22Rv1 (cell line): Measurements from ENCODE around the gene PLA2G12A.

ENCODE experiments used
- H3K27ac ChIP-seq: fragments of 450-650 bp; 2 replicates; pipeline ENCODE4 v1.5.1; 2017
- ZFX ChIP-seq: fragments of 450-650 bp; IDR thresholded peaks from 2 replicates; pipeline ENCODE4 v1.6.1; 2017; ENCODE audit warnings: antibody characterized with exemption, borderline replicate concordance
- TF ChIP-seq, protein P1 (sequence below): fragments of 450-650 bp; IDR thresholded peaks from 2 replicates; pipeline ENCODE4 v1.5.1; 2017; ENCODE audit warnings: mild to moderate bottlenecking

PLA2G12A gene

DNA sequence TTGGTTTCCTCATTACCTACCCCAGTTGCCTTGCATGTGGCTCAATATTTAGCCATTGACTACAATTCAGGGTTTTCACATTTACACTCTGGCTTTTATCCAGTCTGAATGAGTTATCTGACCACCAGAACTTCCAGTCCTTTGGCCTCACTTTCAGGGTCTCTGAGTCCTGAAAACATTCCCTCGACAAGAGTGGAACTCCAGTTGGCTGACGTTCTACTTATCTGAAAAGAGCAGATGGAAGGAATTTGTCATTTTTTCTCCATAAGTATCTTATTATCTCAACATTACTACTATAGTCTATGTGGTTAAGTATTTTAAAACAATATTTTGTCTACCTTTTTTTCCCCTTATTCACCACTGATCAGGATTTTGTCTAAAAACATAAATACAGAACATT lies 21.4 kb downstream of the PLA2G12A start:
- TF ChIP-seq ZFX = no peak
- TF ChIP-seq, protein P1, sequence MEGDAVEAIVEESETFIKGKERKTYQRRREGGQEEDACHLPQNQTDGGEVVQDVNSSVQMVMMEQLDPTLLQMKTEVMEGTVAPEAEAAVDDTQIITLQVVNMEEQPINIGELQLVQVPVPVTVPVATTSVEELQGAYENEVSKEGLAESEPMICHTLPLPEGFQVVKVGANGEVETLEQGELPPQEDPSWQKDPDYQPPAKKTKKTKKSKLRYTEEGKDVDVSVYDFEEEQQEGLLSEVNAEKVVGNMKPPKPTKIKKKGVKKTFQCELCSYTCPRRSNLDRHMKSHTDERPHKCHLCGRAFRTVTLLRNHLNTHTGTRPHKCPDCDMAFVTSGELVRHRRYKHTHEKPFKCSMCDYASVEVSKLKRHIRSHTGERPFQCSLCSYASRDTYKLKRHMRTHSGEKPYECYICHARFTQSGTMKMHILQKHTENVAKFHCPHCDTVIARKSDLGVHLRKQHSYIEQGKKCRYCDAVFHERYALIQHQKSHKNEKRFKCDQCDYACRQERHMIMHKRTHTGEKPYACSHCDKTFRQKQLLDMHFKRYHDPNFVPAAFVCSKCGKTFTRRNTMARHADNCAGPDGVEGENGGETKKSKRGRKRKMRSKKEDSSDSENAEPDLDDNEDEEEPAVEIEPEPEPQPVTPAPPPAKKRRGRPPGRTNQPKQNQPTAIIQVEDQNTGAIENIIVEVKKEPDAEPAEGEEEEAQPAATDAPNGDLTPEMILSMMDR = no peak
- no peak overlapping the region for H3K27ac ChIP-seq

DNA sequence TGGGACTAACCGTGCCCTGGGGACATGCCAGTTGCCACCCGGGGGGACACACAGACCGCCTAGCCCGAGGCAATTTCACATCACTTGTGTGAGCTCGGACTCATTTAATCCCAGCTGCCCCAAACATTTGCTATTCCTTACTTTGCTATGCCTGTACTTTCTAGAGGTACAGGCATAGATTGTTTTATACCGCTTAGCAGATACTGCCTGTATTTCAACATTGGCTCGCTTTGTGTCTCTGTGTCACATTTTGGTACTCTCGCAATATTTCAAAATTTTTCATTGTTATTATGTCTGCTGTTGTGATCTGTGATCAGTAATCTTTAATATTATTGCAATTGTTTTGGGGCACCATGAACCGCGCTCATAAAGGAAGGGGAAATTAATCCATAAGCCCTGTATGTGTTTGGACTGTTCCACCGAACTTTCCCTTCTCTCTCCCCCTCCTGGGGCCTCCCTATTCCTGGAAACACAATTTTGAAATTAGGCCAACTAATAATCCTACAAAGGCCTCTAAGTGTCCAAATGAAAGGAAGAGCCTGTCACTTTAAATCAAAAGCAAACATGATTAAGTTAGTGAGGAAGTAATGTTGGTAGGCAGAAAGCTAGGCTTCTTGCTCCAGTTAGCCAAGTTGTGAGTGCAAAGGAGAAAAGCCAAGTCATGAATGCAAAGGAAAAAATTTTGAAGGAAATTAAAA lies 26.1 kb downstream of the PLA2G12A start:
- peak overlapping the region; percentile 73 for H3K27ac ChIP-seq

DNA sequence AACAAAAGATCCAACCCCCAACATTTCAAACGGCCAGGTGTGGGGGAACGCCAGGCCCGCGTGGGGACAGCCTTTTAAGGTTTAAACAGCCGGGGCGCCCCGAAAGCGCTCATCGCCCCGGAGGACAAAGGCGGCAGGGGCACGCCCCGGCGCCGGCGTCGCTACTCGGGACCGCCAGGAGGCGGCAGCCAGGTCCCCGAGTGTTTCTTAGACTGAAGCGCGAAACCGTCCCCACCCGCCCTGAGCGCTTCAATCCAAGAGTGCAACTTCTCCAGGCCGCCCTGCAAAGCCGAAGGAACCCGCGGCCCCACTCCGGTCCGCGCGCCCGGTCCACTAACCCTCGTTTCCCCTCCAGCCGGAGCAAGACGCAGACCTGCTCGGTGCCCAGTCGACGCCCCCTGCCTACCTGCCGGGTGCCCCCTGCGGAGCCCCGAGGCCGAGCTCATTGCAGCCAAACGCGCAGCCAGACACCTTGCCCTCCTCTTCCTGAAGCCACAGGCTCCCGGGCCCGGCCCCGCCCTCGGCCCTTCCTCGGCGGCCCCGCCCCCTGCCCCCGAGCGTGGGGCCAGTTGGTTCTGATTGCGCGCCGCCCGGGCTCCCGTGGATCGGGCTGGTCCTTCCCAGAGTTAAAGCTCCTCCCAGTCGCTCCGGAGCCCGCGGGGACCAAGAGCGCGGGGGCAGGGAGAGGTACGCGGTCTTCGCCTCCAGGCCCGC lies 26.8 kb downstream of the PLA2G12A start, which contains the start of gene CASP6:
Gene CASP6 (minus strand): TSS at position 496 of the 714 bp plus-strand sequence. CDS start 50 bp downstream, at position 446.
- peak within 1 kb of the TSS; percentile 73 for H3K27ac ChIP-seq
- no peak for TF ChIP-seq ZFX
- TF ChIP-seq, protein P1 = peak; percentile 70

More for the DNA sequence above, 26.1 kb downstream of the PLA2G12A start:
- TF ChIP-seq, protein P1 = no peak
- no peak for TF ChIP-seq ZFX

DNA sequence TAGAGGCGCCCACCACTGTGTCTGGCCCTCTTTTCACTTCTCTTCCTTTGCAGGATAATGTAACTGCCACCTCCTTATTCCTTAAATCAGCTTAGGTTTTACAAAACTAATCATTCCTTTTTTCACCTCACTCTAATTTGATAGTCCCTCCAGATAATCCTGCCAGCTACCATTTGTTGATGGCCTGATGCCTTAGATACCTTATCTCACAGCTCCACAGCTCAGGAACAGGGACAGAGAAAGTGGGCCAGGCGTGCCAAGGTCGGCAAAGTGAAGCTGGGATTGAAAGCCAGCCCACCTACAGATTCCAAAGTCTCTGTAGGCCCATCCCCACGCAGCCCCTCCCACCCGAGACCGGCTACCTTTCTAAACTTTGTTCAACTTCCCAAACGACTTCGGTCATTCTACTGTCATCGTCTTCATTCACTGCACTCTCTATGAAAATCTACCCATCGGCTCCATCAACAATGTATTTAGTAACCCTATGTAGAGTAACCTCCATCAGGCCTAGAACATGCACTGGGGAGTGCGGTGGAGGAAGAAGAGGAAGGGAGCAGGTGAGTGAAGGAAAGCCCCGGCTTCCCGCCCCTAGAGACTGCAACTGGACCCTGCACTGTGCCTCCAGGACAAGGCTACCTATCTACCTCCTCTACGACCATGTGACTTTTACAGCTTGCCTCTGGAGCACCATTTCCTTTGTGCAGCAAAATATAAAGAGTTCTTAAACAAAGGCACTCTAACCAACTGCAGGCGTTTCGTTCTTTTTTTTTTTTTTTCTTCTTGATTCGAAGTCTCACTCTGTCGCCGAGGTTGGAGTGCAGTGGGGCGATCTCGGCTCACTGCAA lies 28.1 kb downstream of the PLA2G12A start:
- no peak overlapping the region; the same call in 1 of the 2 replicates for H3K27ac ChIP-seq
- TF ChIP-seq ZFX = no peak
- TF ChIP-seq, protein P1 = no peak

DNA sequence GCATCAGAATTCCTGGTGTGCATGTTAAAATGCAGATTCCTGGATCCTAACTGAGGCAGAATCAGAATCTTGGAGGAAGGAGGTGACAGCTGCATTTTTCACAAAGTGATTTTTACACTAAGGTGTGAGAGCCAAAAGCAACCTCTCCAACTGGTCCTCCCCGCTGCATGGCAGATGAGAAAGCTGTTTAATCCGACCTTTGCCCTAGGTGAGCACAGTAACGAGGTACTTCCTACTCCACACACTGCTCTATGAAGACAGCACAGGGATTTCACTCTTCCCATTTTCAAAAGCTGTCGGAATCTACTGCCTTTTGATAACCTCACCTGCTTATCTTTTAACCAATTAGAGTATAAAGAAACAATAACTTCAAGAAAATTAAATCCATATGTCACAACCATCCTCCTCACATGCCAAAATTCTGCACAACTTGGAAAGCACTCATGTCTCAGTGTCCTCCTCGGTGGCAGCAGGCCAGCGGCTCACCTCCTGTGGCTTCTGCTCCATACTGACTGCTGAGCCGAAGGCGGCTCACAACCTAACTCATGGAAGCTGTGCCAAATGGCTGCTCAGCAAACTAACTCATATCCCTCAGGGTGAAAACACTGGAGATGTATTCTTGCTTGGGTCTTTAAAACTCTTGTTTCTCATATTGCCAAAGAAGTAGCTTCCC lies 30.2 kb downstream of the PLA2G12A start:
- H3K27ac ChIP-seq = no peak overlapping the region
- no peak for TF ChIP-seq ZFX
- TF ChIP-seq, protein P1 = no peak

DNA sequence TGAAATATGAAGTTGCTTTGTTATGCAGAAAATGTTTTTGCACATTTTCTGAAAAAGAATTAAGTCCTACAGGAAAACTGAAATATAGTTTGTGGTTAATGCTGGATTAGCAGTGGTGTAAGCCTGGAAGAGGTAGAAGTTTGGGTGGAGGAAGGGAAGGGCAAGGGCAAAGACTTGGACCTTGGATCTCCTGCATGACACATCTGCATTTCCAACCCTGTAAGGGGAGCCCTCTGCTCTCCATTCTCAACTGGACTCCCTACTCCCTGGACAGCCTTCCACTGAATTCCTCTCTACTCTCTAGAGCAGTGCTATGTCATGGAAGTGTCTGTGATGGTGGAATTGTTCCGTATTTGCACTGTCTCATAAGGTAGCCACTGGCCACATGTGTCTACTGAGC lies 31.2 kb downstream of the PLA2G12A start:
- TF ChIP-seq, protein P1 = no peak
- TF ChIP-seq ZFX = no peak
- no peak overlapping the region for H3K27ac ChIP-seq
